Testis (tissue), 2 donors: ENCODE results near the gene L1CAM.

ENCODE experiments used
- CTCF ChIP-seq, 3 experiments: fragments of 450-650 bp in 2 of 3; fragments of 200-600 bp in 1 of 3; sonication (generic) in 1 of 3; IDR thresholded peaks; one replicate each; pipeline ENCODE4 v1.5.1; 2016 to 2019; ENCODE audit warnings: antibody characterized with exemption in 3 of 3, mild to moderate bottlenecking in 2 of 3, moderate library complexity in 1 of 3
- POLR2A ChIP-seq: fragments of 450-650 bp; IDR thresholded peaks from one replicate; pipeline ENCODE4 v1.6.1; 2017; ENCODE audit warnings: antibody characterized with exemption, mild to moderate bottlenecking, moderate library complexity

- no peak for TF ChIP-seq CTCF (IDR thresholded peaks at IDR 0.05)
- no peak for TF ChIP-seq POLR2A
Observed at GRCh38 chrX:153884136-153884535, 1.8 kb downstream of the L1CAM start.
